ENCODE results near the gene NMNAT1.

NMNAT1 gene

DNA sequence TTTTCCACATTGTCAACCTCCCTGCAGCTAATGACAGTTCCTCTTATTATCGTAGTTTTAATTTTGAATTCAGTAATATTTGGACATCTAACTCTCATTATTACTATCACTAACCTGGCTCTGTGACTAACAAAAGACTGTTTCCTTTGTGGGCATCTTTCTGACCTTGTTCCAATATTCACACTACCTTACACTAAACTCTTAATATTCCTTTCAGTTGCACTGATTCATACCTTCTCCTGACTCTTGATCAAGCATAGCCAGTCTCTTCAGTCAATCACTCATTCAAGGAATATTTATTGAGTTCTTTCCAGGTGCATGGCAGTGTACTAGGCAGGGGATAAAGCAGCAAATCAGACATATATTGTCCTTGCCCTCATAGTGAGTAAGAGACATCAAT, 25.4 kb upstream of the NMNAT1 start:
- no peaks in the 10 kb centered on the region for H3K9me3 ChIP-seq
- no peak overlapping the region for H3K4me3 ChIP-seq
- no peaks in the 10 kb centered on the region for H3K4me1 ChIP-seq
- no peak overlapping the region for H3K4me2 ChIP-seq
- H3K27me3 ChIP-seq, result no peaks in the 10 kb centered on the region
- no peak overlapping the region for H3K9ac ChIP-seq
- H3K27ac ChIP-seq, result no peak overlapping the region
- H4K20me1 ChIP-seq, result no peaks in the 10 kb centered on the region
- H3K36me3 ChIP-seq, result no peaks in the 10 kb centered on the region
- no peak for TF ChIP-seq Cebpa-rat (IDR thresholded peaks at IDR 0.05)

DNA sequence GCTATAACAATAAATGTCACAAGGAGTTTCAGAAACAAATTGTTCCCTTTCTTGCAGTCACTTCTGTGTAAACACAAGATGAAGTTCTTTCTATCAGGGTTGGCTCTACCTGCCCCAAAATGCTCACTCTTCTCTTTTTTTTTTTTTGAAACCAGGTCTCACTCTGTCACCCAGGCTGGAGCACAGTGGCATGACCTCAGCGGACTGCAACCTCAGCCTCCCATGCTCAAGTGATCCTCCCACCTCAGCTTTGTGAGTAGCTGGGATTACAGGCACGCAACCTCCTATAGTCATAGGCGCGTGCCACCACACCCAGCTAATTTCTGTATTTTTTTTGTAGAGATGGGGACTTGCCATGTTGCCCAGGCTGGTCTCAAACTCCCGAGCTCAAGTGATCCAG, 22.7 kb upstream of the NMNAT1 start:
- TF ChIP-seq Cebpa-rat (IDR thresholded peaks at IDR 0.05), result no peak
- no peaks in the 10 kb centered on the region for H4K20me1 ChIP-seq
- H3K27me3 ChIP-seq, result no peaks in the 10 kb centered on the region
- no peaks in the 10 kb centered on the region for H3K36me3 ChIP-seq
- no peak overlapping the region for H3K4me2 ChIP-seq
- no peaks in the 10 kb centered on the region for H3K4me1 ChIP-seq
- no peak overlapping the region for H3K9ac ChIP-seq
- no peak overlapping the region for H3K27ac ChIP-seq
- no peak overlapping the region for H3K4me3 ChIP-seq
- H3K9me3 ChIP-seq, result no peaks in the 10 kb centered on the region

DNA sequence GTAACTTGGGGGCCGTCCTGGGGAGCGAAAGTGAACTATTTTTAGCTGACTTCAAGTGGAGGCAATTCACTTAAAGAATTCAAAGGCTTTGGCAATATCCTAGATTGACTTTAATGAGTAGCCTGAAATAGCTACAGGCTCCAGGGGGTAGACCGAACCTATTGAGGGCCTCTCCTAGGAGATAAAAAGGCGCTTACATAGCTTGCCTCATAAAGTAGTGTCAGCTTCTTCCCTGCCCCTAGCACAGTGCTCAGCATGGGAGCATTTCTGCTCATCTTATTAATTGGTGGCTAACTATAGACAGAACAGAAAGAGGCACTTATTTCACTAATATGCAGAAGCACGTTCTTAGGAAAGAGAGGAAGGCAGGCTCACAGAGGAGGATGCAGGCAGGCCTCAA, 20.9 kb upstream of the NMNAT1 start:
- Histone ChIP-seq H3K36me3 (no peaks in the 10 kb centered on the region), H3K9ac (no peak overlapping the region), H3K4me1 (peaks cover 2% of the 10 kb centered on the region; the same call in 1 of the 2 replicates), H4K20me1 (no peaks in the 10 kb centered on the region), H3K4me2 (no peak overlapping the region), H3K27ac (no peak overlapping the region), H3K27me3 (no peaks in the 10 kb centered on the region), H3K9me3 (no peaks in the 10 kb centered on the region), H3K4me3 (no peak overlapping the region)
- TF ChIP-seq Cebpa-rat (IDR thresholded peaks at IDR 0.05), result no peak

DNA sequence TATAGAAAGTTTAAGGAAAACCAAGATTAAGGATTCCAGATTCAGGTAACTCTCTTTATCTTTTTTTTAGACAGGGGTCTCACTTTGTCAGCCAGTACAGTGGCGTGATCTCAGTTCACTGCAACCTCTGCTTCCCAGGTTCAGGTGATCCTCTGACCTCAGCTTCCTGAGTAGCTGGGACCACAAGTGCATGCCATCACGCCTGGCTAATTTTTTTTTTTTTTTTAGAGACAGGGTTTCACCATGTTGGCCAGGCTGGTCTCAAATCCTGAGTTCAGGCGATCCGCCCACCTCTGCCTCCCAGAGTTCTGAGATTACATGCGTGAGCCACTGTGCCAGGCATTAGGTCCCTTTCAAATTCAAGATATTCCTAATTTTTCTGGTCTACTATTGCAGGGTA, 16.0 kb upstream of the NMNAT1 start:
- Histone ChIP-seq H4K20me1 (no peaks in the 10 kb centered on the region), H3K9ac (no peak overlapping the region), H3K36me3 (peaks cover 44% of the 10 kb centered on the region), H3K4me1 (peaks cover 8% of the 10 kb centered on the region; the same call in 1 of the 2 replicates), H3K9me3 (no peaks in the 10 kb centered on the region), H3K27ac (no peak overlapping the region), H3K27me3 (no peaks in the 10 kb centered on the region), H3K4me2 (no peak overlapping the region), H3K4me3 (no peak overlapping the region)
- TF ChIP-seq Cebpa-rat (IDR thresholded peaks at IDR 0.05), result no peak

DNA sequence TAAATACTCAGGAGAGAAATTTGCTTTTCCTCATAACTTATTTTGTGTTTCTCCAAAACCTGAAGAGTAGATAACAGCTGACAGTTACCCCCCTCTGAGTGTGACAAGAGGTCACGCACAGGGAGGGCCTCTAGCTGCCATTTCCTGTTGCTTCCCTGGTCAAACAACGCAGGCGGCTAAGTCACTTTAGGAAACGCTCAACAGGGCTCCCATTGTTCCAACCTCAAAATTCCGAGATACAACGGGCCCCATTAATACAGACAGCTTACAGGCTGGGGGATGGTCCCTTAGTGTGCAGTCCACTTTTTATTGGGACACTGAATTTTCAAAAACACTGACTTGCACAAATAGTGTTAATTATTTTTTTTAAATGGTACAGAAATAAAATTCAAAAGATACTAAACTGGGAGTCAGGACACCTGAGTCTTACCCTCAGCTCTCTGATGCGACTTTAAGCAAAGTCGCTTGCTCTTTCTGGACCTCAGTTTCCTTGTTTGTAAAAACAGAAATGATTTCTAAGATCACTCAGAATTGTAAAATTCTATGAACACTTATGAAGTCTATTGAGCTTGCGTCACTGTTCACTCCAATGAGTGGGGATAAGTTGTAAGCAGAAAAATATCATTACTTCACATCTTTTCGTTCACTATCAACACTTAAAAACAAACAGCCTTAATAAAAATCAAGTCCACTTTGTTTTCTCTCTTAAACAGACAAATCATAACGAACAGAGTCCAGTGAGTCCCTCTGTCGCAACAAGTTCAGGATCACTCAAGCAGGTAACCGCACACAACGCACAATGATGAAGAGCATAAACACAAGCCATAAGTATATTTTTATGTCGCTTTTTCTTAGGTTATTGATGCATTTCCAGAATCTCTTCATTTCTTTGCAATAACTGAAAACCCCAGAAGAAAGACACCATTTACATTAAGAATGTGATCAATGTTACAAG, 13.6 kb upstream of the NMNAT1 start:
- no peak for TF ChIP-seq Cebpa-rat (IDR thresholded peaks at IDR 0.05)
- Histone ChIP-seq H3K27me3 (no peaks in the 10 kb centered on the region), H3K9me3 (no peaks in the 10 kb centered on the region), H3K36me3 (peaks cover 63% of the 10 kb centered on the region), H3K4me2 (no peak overlapping the region), H3K4me1 (peaks cover 8% of the 10 kb centered on the region; the same call in 1 of the 2 replicates), H3K9ac (no peak overlapping the region), H4K20me1 (no peaks in the 10 kb centered on the region), H3K27ac (no peak overlapping the region), H3K4me3 (no peak overlapping the region)

DNA sequence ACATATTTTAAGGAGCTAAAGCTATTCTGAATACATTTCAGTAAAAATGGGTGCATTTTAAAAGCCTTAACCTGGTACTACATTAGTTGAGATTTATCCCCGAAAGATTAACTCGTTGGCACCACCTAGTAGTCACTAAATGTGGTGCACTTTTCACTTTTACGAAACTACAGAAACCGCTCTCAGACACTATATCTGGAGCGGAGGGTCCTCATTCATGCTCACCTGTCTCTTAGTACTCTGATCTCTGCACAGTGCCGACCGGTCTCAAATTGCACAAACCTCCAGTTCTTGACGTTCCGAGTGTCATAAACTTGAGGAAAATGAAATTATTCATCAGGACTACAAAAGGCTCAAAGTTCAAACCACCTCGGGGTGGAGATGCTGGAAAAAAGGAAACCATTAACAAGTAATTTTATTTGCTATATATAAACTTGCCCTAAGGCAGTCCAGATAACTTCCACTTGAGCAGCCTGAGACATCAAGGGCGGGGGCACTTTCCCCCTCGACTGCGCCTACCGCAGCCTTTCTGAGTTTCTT, 806 bp upstream of the NMNAT1 start:
- no peaks in the 10 kb centered on the region for H3K9me3 ChIP-seq
- H3K4me1 ChIP-seq, result peaks cover 14% of the 10 kb centered on the region
- TF ChIP-seq Cebpa-rat (IDR thresholded peaks at IDR 0.05), result no peak
- peaks cover 27% of the 10 kb centered on the region for H3K36me3 ChIP-seq
- peak overlapping the region; percentile 85 for H3K27ac ChIP-seq
- peak overlapping the region; percentile 82 for H3K4me3 ChIP-seq
- peak overlapping the region; percentile 85 for H3K4me2 ChIP-seq
- H3K27me3 ChIP-seq, result no peaks in the 10 kb centered on the region
- no peaks in the 10 kb centered on the region for H4K20me1 ChIP-seq
- peak overlapping the region; percentile 94 for H3K9ac ChIP-seq

DNA sequence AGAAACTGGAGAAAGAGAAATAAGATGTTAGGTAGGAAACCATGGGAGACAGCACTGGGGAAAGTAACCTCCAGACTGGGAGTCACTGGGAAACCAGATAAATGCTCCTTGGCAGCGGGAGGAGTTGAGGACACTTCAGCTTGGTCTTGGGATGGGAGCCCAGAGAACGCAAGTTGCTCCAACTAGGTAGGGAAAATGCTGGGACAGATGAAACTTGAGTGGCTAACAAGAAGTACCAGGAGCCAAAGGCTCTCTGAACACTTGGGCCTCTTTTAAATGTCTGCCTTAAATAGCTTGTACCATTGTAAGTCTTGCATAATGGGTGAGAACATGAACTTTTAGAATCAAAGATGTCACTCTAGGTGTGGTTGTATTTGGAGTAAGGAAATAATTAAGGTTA, 3.0 kb downstream of the NMNAT1 start:
- peaks cover 5% of the 10 kb centered on the region; the same call in 1 of the 2 replicates for H3K36me3 ChIP-seq
- no peaks in the 10 kb centered on the region for H4K20me1 ChIP-seq
- no peak overlapping the region for H3K4me2 ChIP-seq
- no peaks in the 10 kb centered on the region for H3K27me3 ChIP-seq
- H3K9me3 ChIP-seq, result no peaks in the 10 kb centered on the region
- peaks cover 33% of the 10 kb centered on the region for H3K4me1 ChIP-seq
- H3K9ac ChIP-seq, result no peak overlapping the region
- no peak overlapping the region for H3K27ac ChIP-seq
- H3K4me3 ChIP-seq, result no peak overlapping the region
- TF ChIP-seq Cebpa-rat (IDR thresholded peaks at IDR 0.05), result no peak

DNA sequence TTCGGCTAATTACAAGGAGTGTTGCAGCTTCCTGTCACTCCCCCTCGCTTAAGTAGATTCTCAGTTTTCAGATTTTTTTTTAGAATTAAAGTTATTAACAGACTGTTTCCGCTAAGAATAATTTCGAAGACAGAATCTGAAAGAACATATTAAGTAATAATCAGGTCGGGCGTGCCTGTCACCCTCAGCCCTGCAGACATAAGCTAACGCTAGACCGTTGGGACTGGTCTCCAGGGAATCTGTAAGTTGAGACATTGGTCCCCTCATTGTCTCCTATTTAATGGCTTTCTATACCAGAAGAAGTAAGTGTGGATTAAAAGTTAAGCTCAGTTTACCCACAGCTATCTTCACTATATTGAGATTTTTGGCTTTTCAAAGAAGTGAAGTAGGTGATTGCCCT, 14.5 kb downstream of the NMNAT1 start:
- Histone ChIP-seq H3K9ac (no peak overlapping the region), H3K27me3 (no peaks in the 10 kb centered on the region), H3K4me2 (no peak overlapping the region), H3K36me3 (no peaks in the 10 kb centered on the region), H4K20me1 (no peaks in the 10 kb centered on the region), H3K9me3 (no peaks in the 10 kb centered on the region), H3K27ac (no peak overlapping the region), H3K4me1 (peaks cover 21% of the 10 kb centered on the region), H3K4me3 (no peak overlapping the region)
- TF ChIP-seq Cebpa-rat (IDR thresholded peaks at IDR 0.05), result no peak

DNA sequence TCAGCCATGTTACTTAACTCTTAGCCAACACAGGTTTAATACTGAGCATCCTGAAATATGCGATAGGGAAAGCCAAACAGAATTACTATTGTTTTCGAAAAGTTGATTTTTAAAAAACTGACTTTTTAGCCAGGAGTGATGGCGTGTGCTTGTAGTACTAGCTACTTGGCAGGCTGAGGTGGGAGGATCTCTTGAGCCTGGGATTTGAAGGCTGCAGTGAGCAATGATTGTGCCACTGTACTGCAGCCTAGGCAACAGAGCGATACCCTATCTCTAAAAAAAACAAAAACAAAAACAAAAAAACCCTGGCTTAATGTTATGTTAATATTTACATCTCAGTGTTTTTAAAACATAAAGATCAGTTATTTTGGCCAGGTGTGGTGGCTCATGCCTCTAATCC, 16.7 kb downstream of the NMNAT1 start:
- H3K9me3 ChIP-seq, result no peaks in the 10 kb centered on the region
- H3K4me2 ChIP-seq, result peak overlapping the region; percentile 89
- H3K27ac ChIP-seq, result 0 out of 2 replicates have a peak overlapping the region, but pooled peaks have one; percentile 74
- H3K4me1 ChIP-seq, result peaks cover 21% of the 10 kb centered on the region
- no peaks in the 10 kb centered on the region for H3K36me3 ChIP-seq
- H3K4me3 ChIP-seq, result no peak overlapping the region
- H3K9ac ChIP-seq, result no peak overlapping the region
- no peak for TF ChIP-seq Cebpa-rat (IDR thresholded peaks at IDR 0.05)
- H4K20me1 ChIP-seq, result no peaks in the 10 kb centered on the region
- no peaks in the 10 kb centered on the region for H3K27me3 ChIP-seq

Measured in BLaER1 (cell line).